ENCODE results near the gene ADGRG3. TPM values are rescaled to one million over a fixed set of nuclear protein-coding genes. Genes with fewer than 3 reads are reported as not detected.

ADGRG3 gene
- total and polyA plus RNA-seq, 9 of the 15 experiments (the other 6 are each of a cell fraction or from before 2014, with no cell fraction given): 0.09 to 0.52 (median 0.14) TPM; not detected in 3

DNA sequence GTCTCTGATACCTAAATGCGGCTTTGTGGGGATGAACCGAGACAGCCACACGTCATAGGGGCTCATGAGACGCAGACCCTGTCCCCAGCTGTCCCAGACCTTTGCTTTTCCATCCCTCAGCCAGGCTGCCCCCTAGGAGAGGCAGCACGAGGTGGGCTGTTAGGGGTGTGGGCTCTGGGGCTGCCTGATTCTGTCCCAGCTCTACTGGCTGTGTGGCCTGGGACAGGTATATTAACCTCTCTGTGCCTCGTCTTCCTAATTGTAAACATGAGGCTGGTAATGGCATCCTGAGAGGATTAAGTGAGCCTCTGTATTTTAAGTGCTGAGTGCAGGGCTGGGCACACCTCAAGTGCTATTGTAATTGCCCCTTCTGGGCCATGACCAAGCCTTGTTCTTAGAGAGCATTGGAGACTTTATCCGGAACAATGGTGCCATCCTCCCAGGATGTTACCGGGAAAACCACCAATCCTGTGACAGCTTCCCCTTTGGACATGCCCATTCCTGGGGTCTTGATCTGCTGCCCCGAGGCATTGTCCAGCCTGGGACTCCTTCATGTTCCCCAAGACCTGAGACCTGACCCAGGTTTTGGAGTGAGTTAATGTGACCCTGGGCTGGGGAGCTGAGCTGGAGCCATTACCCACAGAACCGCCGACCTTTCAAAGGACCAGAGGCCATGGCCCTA is 34.6 kb upstream of the ADGRG3 start:
- POLR2A ChIA-PET: interaction anchor here (1.0 kb wide), 1 partner anchor 102 kb away, joined by 3 read pairs; the partner anchor contains the start of gene KATNB1
- no peak overlapping the region for H3K9ac ChIP-seq (ENCODE audit: insufficient read depth in 1 of 2, low read depth in 2 of 2, low read length in 2 of 2)
- TF ChIP-seq RAD51 (IDR thresholded peaks at IDR 0.05; ENCODE audit: borderline replicate concordance, low read depth) (no peak), SMARCA5 (IDR thresholded peaks at IDR 0.05) (peak; percentile 43; the same call in 1 of the 2 replicates), NFRKB (IDR thresholded peaks at IDR 0.05; ENCODE audit: low read depth) (no peak), PML (IDR thresholded peaks at IDR 0.05; ENCODE audit: low read length) (no peak), ZNF699 (CRISPR knock-in tag; IDR thresholded peaks at IDR 0.05; ENCODE audit: insufficient replicate concordance) (no peak), SNRNP70 (optimal IDR thresholded peaks at IDR 0.05; ENCODE audit: low read depth, low read length) (no peak), MCM2 (IDR thresholded peaks at IDR 0.05; ENCODE audit: low read depth) (no peak), HMG20A (CRISPR knock-in tag; conservative IDR thresholded peaks at IDR 0.05) (no peak), SMAD2 (IDR thresholded peaks at IDR 0.05; ENCODE audit: low read depth, low read length) (no peak), ARNT (IDR thresholded peaks at IDR 0.05) (no peak), ZNF263 (CRISPR knock-in tag; IDR thresholded peaks at IDR 0.05; ENCODE audit: borderline replicate concordance) (no peak), FUS (optimal IDR thresholded peaks at IDR 0.05; ENCODE audit: low read depth, low read length) (no peak), LCOR (CRISPR knock-in tag; IDR thresholded peaks at IDR 0.05) (no peak), ZBTB7A (IDR thresholded peaks at IDR 0.05; ENCODE audit: borderline replicate concordance, control insufficient read depth, low read depth, low read length) (no peak), ZKSCAN8 (CRISPR knock-in tag; IDR thresholded peaks at IDR 0.05) (no peak), ZFP36 (IDR thresholded peaks at IDR 0.05; ENCODE audit: low read depth, low read length, partially characterized antibody) (peak; percentile 73), KDM1A (IDR thresholded peaks at IDR 0.05) (0 out of 4 replicates have a peak, but pooled peaks of 1 of the 2 experiments have one; percentile 12), FOXJ3 (CRISPR knock-in tag; IDR thresholded peaks at IDR 0.05) (no peak), PRMT5 (CRISPR knock-in tag; IDR thresholded peaks at IDR 0.05) (no peak), BCOR (IDR thresholded peaks at IDR 0.05) (peak; percentile 53; the same call in 1 of the 2 replicates)
- TF ChIP-seq, protein P1, sequence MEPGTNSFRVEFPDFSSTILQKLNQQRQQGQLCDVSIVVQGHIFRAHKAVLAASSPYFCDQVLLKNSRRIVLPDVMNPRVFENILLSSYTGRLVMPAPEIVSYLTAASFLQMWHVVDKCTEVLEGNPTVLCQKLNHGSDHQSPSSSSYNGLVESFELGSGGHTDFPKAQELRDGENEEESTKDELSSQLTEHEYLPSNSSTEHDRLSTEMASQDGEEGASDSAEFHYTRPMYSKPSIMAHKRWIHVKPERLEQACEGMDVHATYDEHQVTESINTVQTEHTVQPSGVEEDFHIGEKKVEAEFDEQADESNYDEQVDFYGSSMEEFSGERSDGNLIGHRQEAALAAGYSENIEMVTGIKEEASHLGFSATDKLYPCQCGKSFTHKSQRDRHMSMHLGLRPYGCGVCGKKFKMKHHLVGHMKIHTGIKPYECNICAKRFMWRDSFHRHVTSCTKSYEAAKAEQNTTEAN (CRISPR knock-in tag; IDR thresholded peaks at IDR 0.05): no peak
- TF ChIP-seq, protein P2, sequence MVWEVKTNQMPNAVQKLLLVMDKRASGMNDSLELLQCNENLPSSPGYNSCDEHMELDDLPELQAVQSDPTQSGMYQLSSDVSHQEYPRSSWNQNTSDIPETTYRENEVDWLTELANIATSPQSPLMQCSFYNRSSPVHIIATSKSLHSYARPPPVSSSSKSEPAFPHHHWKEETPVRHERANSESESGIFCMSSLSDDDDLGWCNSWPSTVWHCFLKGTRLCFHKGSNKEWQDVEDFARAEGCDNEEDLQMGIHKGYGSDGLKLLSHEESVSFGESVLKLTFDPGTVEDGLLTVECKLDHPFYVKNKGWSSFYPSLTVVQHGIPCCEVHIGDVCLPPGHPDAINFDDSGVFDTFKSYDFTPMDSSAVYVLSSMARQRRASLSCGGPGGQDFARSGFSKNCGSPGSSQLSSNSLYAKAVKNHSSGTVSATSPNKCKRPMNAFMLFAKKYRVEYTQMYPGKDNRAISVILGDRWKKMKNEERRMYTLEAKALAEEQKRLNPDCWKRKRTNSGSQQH (CRISPR knock-in tag; IDR thresholded peaks at IDR 0.05): no peak

More for the DNA sequence above, 34.6 kb upstream of the ADGRG3 start:
- Histone ChIP-seq H3K9me1 (ENCODE audit: control insufficient read depth, insufficient read depth, low read length) (no peaks in the 10 kb centered on the region), H3K4me3 (no peak overlapping the region), H3K27ac (ENCODE audit: extremely low read depth, low read depth, low read length) (no peak overlapping the region), H3K4me2 (ENCODE audit: insufficient read depth, low read length) (no peak overlapping the region), H4K20me1 (replicated peaks; ENCODE audit: control insufficient read depth, insufficient read depth, low read length) (0 out of 2 replicates have a peak, but pooled peaks cover 6% of the 10 kb centered on the region), H3K79me2 (ENCODE audit: control insufficient read depth, insufficient read depth, low read length) (no peaks in the 10 kb centered on the region), H2AFZ (ENCODE audit: low read depth, low read length) (no peak overlapping the region), H3K9me3 (replicated peaks; ENCODE audit: control insufficient read depth, insufficient read depth, low read depth, low read length) (no peaks in the 10 kb centered on the region), H3K27me3 (ENCODE audit: control insufficient read depth in 2 of 2, insufficient read depth in 2 of 2, low read length in 2 of 2) (peaks cover 15 to 69% of the 10 kb centered on the region in 2 experiments; a peak in 4 of 5 replicates), H3K36me3 (ENCODE audit: control insufficient read depth, insufficient read depth, low read length) (no peaks in the 10 kb centered on the region), H3K4me1 (replicated peaks in 1 of 2; ENCODE audit: control insufficient read depth in 2 of 2, insufficient read depth in 2 of 2, low read length in 2 of 2) (peaks cover 7 to 40% of the 10 kb centered on the region in 2 experiments; a peak in 4 of 5 replicates)
- ATAC-seq: no peak
- BruUV-seq (replicated peaks): no TSS peak
- no peak for DNase-seq (ENCODE audit: extremely low read depth in 1 of 4, low spot score in 3 of 4)
- CTCF ChIA-PET (ENCODE audit: low intra/inter-chr PET ratio): no interaction called here
- intact Hi-C loops (cut with micrococcal nuclease): no loop called here
- in situ Hi-C loops (cut with MboI): no loop called here
- no peak for FAIRE-seq
- 10% methylated on average over 11 of the region's 11 CpGs for WGBS (ENCODE audit: insufficient coverage, low coverage, missing lambda C conversion rate)
